ENCODE data around the gene DTD1. TPM values are rescaled to one million over a fixed set of nuclear protein-coding genes. Genes with fewer than 3 reads are reported as not detected.

DTD1 gene
- total RNA-seq, 4 donors from 2014 or later = 20.6 to 35.7 (median 26.7) TPM

DNA sequence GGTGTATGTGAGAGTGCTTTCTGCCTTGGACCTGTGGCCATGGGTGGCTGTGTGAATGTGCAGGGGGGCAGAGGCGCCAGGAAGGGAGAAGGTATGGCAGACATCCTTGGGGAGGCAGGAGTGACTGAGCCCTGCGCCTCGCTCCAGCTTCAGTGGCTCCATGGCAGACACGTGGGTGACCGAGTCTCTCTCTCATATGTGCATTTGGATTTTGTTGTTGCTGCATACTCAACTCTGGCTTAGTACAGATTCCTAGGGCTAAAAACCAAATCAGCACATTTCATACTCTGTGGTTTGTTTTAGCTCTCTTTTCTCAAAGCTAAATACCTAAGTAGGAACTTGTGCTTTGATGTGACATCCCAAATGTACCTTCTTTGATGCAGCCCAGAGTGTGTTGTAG is 97.6 kb downstream of the DTD1 start:
- ATAC-seq (ENCODE audit: low FRiP score) = no peak
- no peak for TF ChIP-seq CTCF (IDR thresholded peaks at IDR 0.05)
- DNase-seq (ENCODE audit: low spot score) = no peak

DNA sequence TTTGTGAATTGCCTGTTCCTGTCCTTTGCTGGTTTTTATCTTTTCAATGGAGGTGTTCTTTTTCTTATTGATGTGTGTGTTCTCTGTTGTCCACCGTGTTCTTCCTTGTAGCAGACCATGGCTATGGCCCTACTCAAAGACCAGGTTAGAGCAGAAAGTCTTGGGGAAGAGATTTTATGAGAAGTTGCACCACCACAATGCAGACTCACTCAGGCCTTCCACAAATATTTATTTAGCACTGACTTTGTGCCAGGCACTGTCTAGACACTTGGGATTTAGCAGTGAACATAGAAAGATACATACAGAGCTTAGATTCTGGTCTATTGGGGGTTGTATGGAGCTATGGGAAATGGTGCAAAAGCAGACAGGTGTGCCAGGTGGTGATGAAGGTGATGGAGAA is 98.8 kb downstream of the DTD1 start:
- no peak for TF ChIP-seq CTCF (IDR thresholded peaks at IDR 0.05)
- DNase-seq (ENCODE audit: low spot score) (no peak), ATAC-seq (ENCODE audit: low FRiP score) (no peak)

GRCh38 chr20:18688676-18689075 is 100.8 kb downstream of the DTD1 start:
- ATAC-seq (ENCODE audit: low FRiP score) (no peak), DNase-seq (ENCODE audit: low spot score) (no peak)
- no peak for TF ChIP-seq CTCF (IDR thresholded peaks at IDR 0.05)

GRCh38 chr20:18689557-18689956 is 101.7 kb downstream of the DTD1 start:
- ATAC-seq (ENCODE audit: low FRiP score) (no peak), DNase-seq (ENCODE audit: low spot score) (no peak)
- no peak for TF ChIP-seq CTCF (IDR thresholded peaks at IDR 0.05)

GRCh38 chr20:18692447-18692846 is 104.6 kb downstream of the DTD1 start:
- DNase-seq (ENCODE audit: low spot score) (no peak), ATAC-seq (ENCODE audit: low FRiP score) (no peak)
- no peak for TF ChIP-seq CTCF (IDR thresholded peaks at IDR 0.05)

- no peak for DNase-seq (ENCODE audit: low spot score)
- TF ChIP-seq CTCF (IDR thresholded peaks at IDR 0.05) = no peak
- ATAC-seq (ENCODE audit: low FRiP score) = no peak
Observed at GRCh38 chr20:18694071-18694470, 106.2 kb downstream of the DTD1 start.

- DNase-seq (ENCODE audit: low spot score) (no peak), ATAC-seq (ENCODE audit: low FRiP score) (no peak)
- TF ChIP-seq CTCF (IDR thresholded peaks at IDR 0.05) = no peak
Observed at GRCh38 chr20:18695175-18695574, 107.3 kb downstream of the DTD1 start.

All from omental fat pad (tissue), 4 donors.